ENCODE results near the gene VPS13C.

GRCh38 chr15:62027263-62027565, 33.0 kb downstream of the VPS13C start:
- no peak for TF ChIP-seq CTCF (IDR thresholded peaks at IDR 0.05)
- no peak for TF ChIP-seq POLR2A (IDR thresholded peaks at IDR 0.05)

All from esophagus squamous epithelium (tissue), 4 donors.